Pulmonary artery endothelial cell (primary cell): ENCODE data around the gene KLHL25. TPM values are rescaled to one million over a fixed set of nuclear protein-coding genes. Genes with fewer than 3 reads are reported as not detected.
"Not testable (repeated sequence)": the region's sequence is repeated elsewhere in the genome, so short reads cannot be mapped to it uniquely, and the experiment has no call there.

Experiments used
- DNase-seq: peaks from one replicate; pipeline ENCODE4 v3.0.0-alpha.2; 2011; ENCODE audit warnings: low read depth, low spot score
- total RNA-seq: library from RNA; depleted of rRNA; stranded (reverse); fragments of >200 nt; gene quantifications from 2 replicates; pipeline ENCODE4 v1.2.3, GENCODE V29; 2014

Gene KLHL25
- total RNA-seq: 3.6 and 5.7 TPM in 2 replicates

GRCh38 chr15:85794598-85795336 lies at the start of gene KLHL25:
Gene KLHL25 (minus strand): TSS chr15:85794925. CDS start chr15:85769810, 25,115 bp downstream.
- peak; percentile 77 for DNase-seq

DNA sequence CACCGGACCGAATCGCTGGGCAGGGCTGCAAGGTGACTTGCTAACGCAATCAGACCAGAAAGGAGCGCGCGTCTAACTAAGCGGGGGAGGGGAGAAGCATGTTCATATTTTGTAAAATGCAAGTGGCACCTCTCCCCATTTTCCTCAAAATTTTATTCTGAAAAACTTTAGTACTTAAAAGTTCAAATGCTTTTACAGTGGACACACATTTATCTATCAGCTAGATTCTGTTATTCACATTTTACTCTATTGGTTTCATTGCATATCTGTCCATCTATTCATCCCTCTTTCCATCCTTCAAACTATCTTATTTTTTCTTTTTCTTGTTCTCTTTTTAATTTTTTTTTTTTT lies 46.1 kb upstream of the KLHL25 start:
- no peak for DNase-seq

DNA sequence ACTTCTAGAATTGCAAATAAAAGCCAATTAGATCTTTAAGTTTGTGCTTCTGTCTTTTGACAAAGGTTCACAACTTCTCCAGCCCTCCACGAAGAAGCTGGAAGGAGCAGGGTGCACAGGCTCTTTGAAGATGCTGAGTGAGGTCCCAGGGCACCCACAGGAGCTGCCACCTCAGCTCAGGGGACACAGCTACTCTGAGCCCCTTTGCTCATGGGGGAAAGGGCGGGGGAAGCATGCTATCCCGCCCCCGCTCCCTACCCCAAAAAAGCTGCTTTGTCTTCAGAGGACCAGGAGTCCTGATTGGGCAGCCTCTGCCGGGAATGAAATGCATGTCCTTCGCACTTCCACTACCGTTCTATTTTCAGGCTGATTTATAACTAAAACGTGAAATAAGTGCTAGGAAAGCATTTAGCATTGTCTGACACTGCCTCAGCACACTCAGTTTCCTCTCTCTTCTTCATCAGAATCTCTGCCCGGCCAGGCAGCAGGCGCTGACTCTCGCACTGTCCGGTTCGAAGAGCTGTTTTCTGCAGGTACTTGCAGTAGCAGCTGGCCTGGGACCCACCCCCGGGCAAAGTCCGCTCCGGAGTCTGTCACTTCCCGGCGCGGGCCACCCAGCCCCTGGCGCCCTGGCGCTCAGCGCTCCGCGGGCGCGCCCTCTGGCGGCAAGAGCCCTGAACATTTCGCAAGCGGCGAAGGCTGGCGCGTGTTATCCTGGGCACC lies 45.5 kb upstream of the KLHL25 start:
- DNase-seq: no peak

- no peak for DNase-seq
Observed at GRCh38 chr15:85839643-85840042, 44.9 kb upstream of the KLHL25 start.

GRCh38 chr15:85838655-85839054 lies 43.9 kb upstream of the KLHL25 start:
- DNase-seq: no peak

GRCh38 chr15:85837881-85838280 lies 43.2 kb upstream of the KLHL25 start:
- no peak for DNase-seq

- DNase-seq: no peak
Observed at GRCh38 chr15:85837011-85837433, 42.3 kb upstream of the KLHL25 start.

DNA sequence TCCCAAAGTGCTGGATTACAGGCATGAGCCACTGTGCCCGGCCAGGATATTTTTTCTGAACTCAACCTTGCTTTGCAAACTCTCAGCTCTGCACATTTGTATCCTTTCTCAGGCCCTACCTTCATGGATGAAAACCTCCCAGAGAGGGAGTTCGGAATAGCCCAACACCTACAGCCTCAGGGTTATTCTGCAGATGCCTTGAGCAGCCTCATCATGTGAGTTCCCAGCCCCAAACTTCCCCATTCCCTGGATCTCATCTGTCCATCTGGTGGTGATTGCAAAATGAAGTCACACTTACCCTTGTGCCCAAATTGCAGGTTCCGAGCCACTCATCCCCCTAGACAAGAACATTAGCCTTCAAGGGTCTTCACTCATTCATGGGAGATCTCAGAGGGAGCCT lies 39.9 kb upstream of the KLHL25 start:
- no peak for DNase-seq

DNA sequence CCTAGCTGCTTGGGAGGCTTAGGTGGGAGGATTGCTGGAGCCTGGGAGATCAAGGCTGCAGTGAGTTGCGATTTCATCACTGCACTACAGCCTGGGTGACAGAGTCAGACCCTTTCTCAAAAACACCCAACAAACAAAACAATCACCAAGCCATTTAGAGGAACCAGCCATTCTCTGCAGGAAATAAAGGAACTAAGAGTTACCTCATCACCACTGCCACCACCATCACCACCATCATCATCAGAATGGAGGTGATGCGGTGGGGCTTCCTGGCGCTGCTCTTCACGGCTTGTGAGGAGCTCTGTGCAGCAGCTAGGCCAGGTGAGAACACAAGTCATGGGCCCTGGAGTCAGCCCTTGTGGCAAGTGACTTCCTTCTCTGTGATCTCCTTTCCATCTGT lies 37.7 kb upstream of the KLHL25 start:
- DNase-seq: no peak

- no peak for DNase-seq
Observed at GRCh38 chr15:85831415-85832113, 36.8 kb upstream of the KLHL25 start.

DNA sequence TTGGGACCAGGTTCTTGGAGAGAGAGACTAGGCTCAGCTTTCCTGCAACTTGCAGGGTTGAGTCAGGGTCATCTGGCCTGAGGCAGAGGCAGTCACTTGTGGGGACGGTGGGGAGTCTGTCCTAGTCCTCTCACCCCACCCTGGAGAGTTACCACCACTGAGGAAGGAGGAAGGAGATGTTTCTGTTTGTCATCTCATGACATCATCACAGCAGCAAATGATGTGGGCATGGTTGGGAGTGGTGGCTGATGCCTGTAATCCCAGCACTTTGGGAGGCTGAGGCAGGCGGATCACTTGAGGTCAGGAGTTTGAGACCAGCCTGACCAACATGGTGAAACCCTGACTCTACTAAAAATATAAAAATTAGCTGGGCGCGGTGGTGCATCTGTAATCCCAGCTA lies 35.0 kb upstream of the KLHL25 start:
- not testable (repeated sequence) for DNase-seq

GRCh38 chr15:85828874-85829273 lies 34.1 kb upstream of the KLHL25 start:
- DNase-seq: no peak

- DNase-seq: no peak
Observed at GRCh38 chr15:85828126-85828525, 33.4 kb upstream of the KLHL25 start.

DNA sequence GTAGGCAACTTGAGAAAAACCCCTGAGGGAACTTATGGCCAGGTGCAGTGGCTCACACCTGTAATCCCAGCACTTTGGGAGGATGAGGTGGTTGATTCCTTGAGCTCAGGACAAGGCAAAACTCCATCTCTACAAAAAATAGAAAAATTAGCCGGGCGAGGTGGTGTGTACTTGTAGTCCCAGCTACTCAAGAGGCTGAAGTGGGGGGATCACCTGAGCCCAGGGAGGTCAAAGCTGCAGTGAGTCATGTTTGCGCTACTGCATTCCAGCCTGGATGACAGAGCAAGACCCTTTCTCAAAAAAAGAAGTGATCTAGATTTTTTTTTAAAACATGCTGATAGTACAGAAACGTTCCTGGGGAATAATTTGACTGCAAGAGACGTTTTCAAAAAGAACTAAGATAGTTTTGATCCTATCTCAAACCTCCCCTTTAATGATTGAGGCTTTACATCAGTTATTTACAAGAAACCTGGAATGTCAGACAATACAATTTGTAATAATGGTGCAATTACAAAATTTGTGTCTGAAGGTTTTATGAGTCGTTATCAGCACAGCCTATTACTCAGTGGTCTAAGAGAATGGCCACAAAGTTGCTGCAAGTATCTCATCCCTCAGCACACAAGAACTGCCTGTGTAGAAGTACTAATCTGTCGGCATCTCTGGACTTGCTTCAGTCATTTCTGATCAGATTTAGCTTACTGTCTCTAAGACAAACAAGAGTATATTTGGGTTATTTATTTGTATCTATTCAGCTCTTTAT lies 32.2 kb upstream of the KLHL25 start:
- no peak for DNase-seq

DNA sequence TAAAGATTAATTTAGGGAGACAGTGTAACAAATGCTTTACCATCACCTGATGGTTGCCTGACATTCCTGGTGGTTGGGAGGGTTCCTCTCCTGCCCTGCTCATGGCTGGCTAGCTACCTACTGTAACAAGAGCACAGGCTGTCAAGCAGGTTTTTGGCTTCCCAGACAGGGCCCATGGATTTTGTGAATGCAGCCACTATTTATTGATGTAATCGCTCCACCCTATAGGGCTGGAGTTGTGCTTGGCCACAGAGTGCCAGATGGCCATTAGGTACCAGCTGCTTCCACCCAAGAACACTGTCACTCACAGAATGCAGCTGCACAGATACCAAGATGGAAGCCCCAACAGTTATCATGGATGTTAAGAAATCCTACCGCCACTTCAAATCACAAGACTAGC lies 31.0 kb upstream of the KLHL25 start:
- DNase-seq: no peak

- no peak for DNase-seq
Observed at GRCh38 chr15:85825118-85825517, 30.4 kb upstream of the KLHL25 start.

- no peak for DNase-seq
Observed at GRCh38 chr15:85821545-85821944, 26.8 kb upstream of the KLHL25 start.

DNA sequence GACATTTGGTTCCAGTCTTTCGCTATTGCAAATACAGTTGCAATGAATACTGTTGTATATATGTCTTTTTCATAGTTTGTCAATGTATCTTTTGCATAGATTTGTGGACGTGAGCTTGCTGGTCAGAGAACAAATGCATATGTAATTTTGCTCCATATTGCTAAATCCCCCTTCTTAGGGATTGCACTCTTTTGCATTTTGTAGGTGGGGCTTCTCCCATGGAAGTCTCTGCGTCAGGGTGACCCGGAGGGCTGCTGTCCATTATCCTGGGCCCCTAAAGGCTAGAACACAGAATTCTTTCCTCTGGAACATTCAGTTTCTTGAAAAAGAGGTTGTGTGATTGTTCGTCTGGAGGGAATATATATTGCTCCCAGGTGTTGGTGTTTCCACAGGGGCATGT lies 25.2 kb upstream of the KLHL25 start:
- DNase-seq: no peak

DNA sequence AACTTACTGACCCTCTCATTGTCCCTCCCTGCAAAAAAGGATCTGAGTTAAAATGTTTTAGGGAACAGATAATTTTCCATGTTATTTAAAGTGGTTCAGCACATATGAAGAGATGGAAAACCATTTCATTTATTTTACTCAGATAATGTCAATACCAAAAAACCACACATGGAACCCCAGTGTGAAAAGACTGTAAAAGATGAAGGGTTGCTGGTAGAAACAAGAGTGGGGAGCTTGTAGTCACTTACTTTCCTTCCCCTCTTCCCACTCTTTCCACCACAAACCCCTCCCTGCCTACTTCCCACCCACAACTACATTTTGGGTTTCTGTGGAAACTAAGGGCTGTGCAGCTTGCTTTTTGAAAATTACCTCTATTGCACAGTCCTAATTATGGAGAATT lies 18.5 kb upstream of the KLHL25 start:
- no peak for DNase-seq

GRCh38 chr15:85810075-85810474 lies 15.3 kb upstream of the KLHL25 start:
- no peak for DNase-seq

DNA sequence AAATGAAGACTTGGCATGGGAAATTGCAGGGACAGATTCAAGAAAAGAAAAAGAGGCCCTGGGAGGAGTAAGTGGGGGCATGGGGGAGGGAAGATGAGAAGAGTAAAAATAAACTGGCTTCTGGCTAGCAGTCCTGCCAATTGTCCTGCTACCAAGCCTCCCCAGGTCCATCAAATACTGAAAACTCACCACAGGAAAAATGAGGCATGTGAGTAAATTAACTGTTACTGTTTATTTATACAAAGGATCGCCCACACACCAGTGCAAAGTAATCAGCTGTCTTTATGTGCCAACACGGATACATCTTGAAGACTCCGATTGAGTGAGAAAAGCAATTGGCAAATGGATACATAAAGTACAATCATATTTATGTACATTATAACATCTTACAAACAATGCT lies 10.7 kb upstream of the KLHL25 start:
- no peak for DNase-seq
